ENCODE measurements around the gene IQSEC2.

- TF ChIP-seq POLR2A (IDR thresholded peaks at IDR 0.05; ENCODE audit: control extremely low read depth in 1 of 2, low read depth in 2 of 2, low read length in 2 of 2): no peak
- no peak for TF ChIP-seq EP300 (IDR thresholded peaks at IDR 0.05; ENCODE audit: borderline replicate concordance in 1 of 2, low read depth in 2 of 2, low read length in 2 of 2)
- TF ChIP-seq CTCF (IDR thresholded peaks at IDR 0.05; ENCODE audit: control extremely low read depth in 1 of 3, insufficient read depth in 1 of 3, low read depth in 1 of 3, low read length in 3 of 3): no peak
- TF ChIP-seq ATF3 (IDR thresholded peaks at IDR 0.05; ENCODE audit: insufficient read depth, low read depth, low read length): no peak
- no peak for TF ChIP-seq ATF2 (IDR thresholded peaks at IDR 0.05; ENCODE audit: low read length)
- no peak for TF ChIP-seq POLR2AphosphoS5 (IDR thresholded peaks at IDR 0.05; ENCODE audit: low read depth, low read length)
- no peak for TF ChIP-seq CEBPB (IDR thresholded peaks at IDR 0.05; ENCODE audit: low read depth, low read length)
- TF ChIP-seq HDAC2 (IDR thresholded peaks at IDR 0.05; ENCODE audit: borderline replicate concordance in 1 of 2, low read depth in 2 of 2, low read length in 2 of 2): no peak
- TF ChIP-seq SUZ12 (IDR thresholded peaks at IDR 0.05; ENCODE audit: low read length): no peak
- no peak for TF ChIP-seq JUND (IDR thresholded peaks at IDR 0.05; ENCODE audit: low read length)
Observed at GRCh38 chrX:53255738-53256191, 25.6 kb downstream of the IQSEC2 start.

Data from H1 (cell line).